K562 (cell line): ENCODE results near the gene ZNF831. TPM values are rescaled to one million over a fixed set of nuclear protein-coding genes. Genes with fewer than 3 reads are reported as not detected.

Experiments used
- ATAC-seq: fragments of 200-7000 bp; cut with Tn5 transposase; 3 replicates; pipeline ENCODE4 v1.9.1; 2020; ENCODE audit warnings: moderate library complexity
- BruUV-seq: library from RNA; stranded (reverse); fragments of 400-500 nt; replicated peaks from 2 replicates; lab custom pipeline; 2021; lab: Mats Ljungman, UMichigan
- CTCF ChIA-PET: fragments of 300-600 bp; formaldehyde crosslinking; extraction: SDS; loops from one replicate; lab custom pipeline; 2021; ENCODE audit warnings: low intra/inter-chr PET ratio; lab: Yijun Ruan, JAX
- POLR2A ChIA-PET: fragments of 300-600, 350-650 bp; sonication (Branson Sonifier 250); formaldehyde crosslinking; extraction: SDS; loops from one replicate; lab custom pipeline; 2021; ENCODE audit warnings: antibody characterized with exemption, inconsistent platforms; lab: Yijun Ruan, JAX
- DNase-seq, 4 experiments: peaks; one replicate each; pipeline versions ENCODE4 v3.0.0 to v3.0.0-alpha.2; 2011 to 2018; ENCODE audit warnings: low spot score in 3 of 4, mixed read lengths in 3 of 4; ENCODE audit errors: extremely low read depth in 1 of 4
- FAIRE-seq: peaks from 2 replicates; lab custom pipeline; 2011; peaks lifted over from hg19 to GRCh38; lab: Jason Lieb, UNC
- H2AFZ ChIP-seq: 2 replicates; pipeline ENCODE4 v1.6.0; 2011; ENCODE audit warnings: low read depth, low read length, control low read depth, inconsistent platforms
- H3K27ac ChIP-seq: fragments of 200-600 bp; 3 replicates; pipeline ENCODE4 v1.8.0; 2011; ENCODE audit warnings: low read depth, mild to moderate bottlenecking, control low read depth, inconsistent platforms, low read length, moderate library complexity, mixed read lengths; ENCODE audit errors: extremely low read depth
- H3K27me3 ChIP-seq, 2 experiments: fragments of 300-600 bp in 1 of 2; 2 replicates in 1 of 2; 3 replicates in 1 of 2; pipeline versions ENCODE4 v1.6.0 to v1.8.0; 2011; ENCODE audit warnings: inconsistent platforms in 2 of 2, low read length in 2 of 2, mild to moderate bottlenecking in 1 of 2, mixed read lengths in 1 of 2, moderate library complexity in 1 of 2; ENCODE audit not compliant: control insufficient read depth in 2 of 2, insufficient read depth in 2 of 2
- H3K36me3 ChIP-seq: fragments of 300-600 bp; 3 replicates; pipeline ENCODE4 v1.8.0; 2011; ENCODE audit warnings: mild to moderate bottlenecking, low read length, inconsistent platforms; ENCODE audit not compliant: control insufficient read depth, insufficient read depth
- H3K4me1 ChIP-seq, 2 experiments: fragments of 200-600 bp in 1 of 2; replicated peaks in 1 of 2; 2 replicates in 1 of 2; 3 replicates in 1 of 2; pipeline versions ENCODE4 v1.5.1 to v1.8.0; 2011; ENCODE audit warnings: inconsistent platforms in 2 of 2, low read length in 2 of 2, mild to moderate bottlenecking in 1 of 2, mixed read lengths in 1 of 2, moderate library complexity in 1 of 2; ENCODE audit not compliant: control insufficient read depth in 2 of 2, insufficient read depth in 2 of 2
- H3K4me2 ChIP-seq: 2 replicates; pipeline ENCODE4 v1.6.1; 2011; ENCODE audit warnings: low read length, control low read depth, inconsistent platforms, mixed read lengths; ENCODE audit not compliant: insufficient read depth
- H3K4me3 ChIP-seq: fragments of 200-600 bp; sonication (generic), shearing (Covaris generic); 2 replicates; pipeline ENCODE4 v1.5.1; 2016; ENCODE audit warnings: control low read depth, inconsistent platforms
- H3K79me2 ChIP-seq: fragments of 200-600 bp; 3 replicates; pipeline ENCODE4 v1.8.0; 2011; ENCODE audit warnings: low read length, inconsistent platforms; ENCODE audit not compliant: control insufficient read depth, insufficient read depth
- H3K9ac ChIP-seq, 2 experiments: 2 replicates each; pipeline versions ENCODE4 v1.6.0 to v1.6.1; 2011; ENCODE audit warnings: low read depth in 2 of 2, low read length in 2 of 2, control low read depth in 1 of 2, inconsistent platforms in 1 of 2, mild to moderate bottlenecking in 1 of 2, mixed read lengths in 1 of 2; ENCODE audit not compliant: insufficient read depth in 1 of 2
- H3K9me1 ChIP-seq: one replicate; pipeline ENCODE4 v1.6.0; 2011; ENCODE audit warnings: inconsistent platforms, mild to moderate bottlenecking, low read length, moderate library complexity; ENCODE audit not compliant: control insufficient read depth, insufficient read depth
- H3K9me3 ChIP-seq: replicated peaks from 2 replicates; pipeline ENCODE4 v1.5.1; 2011; ENCODE audit warnings: low read depth, low read length, inconsistent platforms; ENCODE audit not compliant: control insufficient read depth, insufficient read depth
- H4K20me1 ChIP-seq: replicated peaks from 2 replicates; pipeline ENCODE4 v1.6.1; 2011; ENCODE audit warnings: low read length, inconsistent platforms, mixed read lengths; ENCODE audit not compliant: control insufficient read depth, insufficient read depth
- ARID2 ChIP-seq: fragments of 450-650 bp; IDR thresholded peaks from 2 replicates; pipeline ENCODE4 v1.6.1; 2017; ENCODE audit warnings: antibody characterized with exemption, mild to moderate bottlenecking
- ATF3 ChIP-seq, 2 experiments: fragments of 450-650 bp in 1 of 2; sonication (generic) in 1 of 2; formaldehyde crosslinking in 1 of 2; IDR thresholded peaks in 1 of 2; conservative IDR thresholded peaks in 1 of 2; 2 replicates each; pipeline versions ENCODE4 v1.6.1 to v1.8.1; 2016 to 2023; ENCODE audit warnings: mild to moderate bottlenecking in 2 of 2, moderate library complexity in 2 of 2, inconsistent platforms in 1 of 2, missing genetic modification reagents in 1 of 2
- CBX8 ChIP-seq: fragments of 200-600 bp; sonication (generic); IDR thresholded peaks from 2 replicates; pipeline ENCODE4 v1.6.1; 2012; ENCODE audit warnings: borderline replicate concordance, mixed run types, low read depth, mild to moderate bottlenecking, moderate library complexity, mixed read lengths, low read length, control low read depth, inconsistent platforms; ENCODE audit not compliant: poor library complexity, severe bottlenecking; ENCODE audit errors: extremely low read depth
- CTCF ChIP-seq, 3 experiments: IDR thresholded peaks in 2 of 3; conservative IDR thresholded peaks in 1 of 3; 2 replicates each; pipeline ENCODE4 v1.5.1; 2011 to 2012; ENCODE audit warnings: low read length in 3 of 3, mild to moderate bottlenecking in 3 of 3, control low read depth in 2 of 3, improper control_type of control experiment in 1 of 3, inconsistent platforms in 1 of 3, low read depth in 1 of 3, mixed read lengths in 1 of 3, moderate library complexity in 1 of 3; ENCODE audit not compliant: insufficient read depth in 2 of 3
- ELF1 ChIP-seq: fragments of 200-800 bp; sonication (Bioruptor generic); IDR thresholded peaks from 2 replicates; pipeline ENCODE4 v1.6.1; 2016; ENCODE audit warnings: missing genetic modification characterization, missing compliant biosample characterization
- LEF1 ChIP-seq: fragments of 450-650 bp; IDR thresholded peaks from 2 replicates; pipeline ENCODE4 v1.6.1; 2016; ENCODE audit warnings: mild to moderate bottlenecking
- MCM5 ChIP-seq: fragments of 450-650 bp; IDR thresholded peaks from 2 replicates; pipeline ENCODE4 v1.6.1; 2016; ENCODE audit warnings: low read depth
- MTA3 ChIP-seq: fragments of 450-650 bp; formaldehyde crosslinking; IDR thresholded peaks from 2 replicates; pipeline ENCODE4 v1.6.1; 2017; ENCODE audit warnings: mild to moderate bottlenecking, borderline replicate concordance
- NRF1 ChIP-seq, 2 experiments: fragments of 450-650 bp; IDR thresholded peaks in 1 of 2; conservative IDR thresholded peaks in 1 of 2; 2 replicates each; pipeline ENCODE4 v1.6.1; 2014; ENCODE audit warnings: mild to moderate bottlenecking in 2 of 2
- SMARCB1 ChIP-seq: IDR thresholded peaks from 2 replicates; pipeline ENCODE4 v1.6.1; 2011; ENCODE audit warnings: improper control_type of control experiment, low read depth; ENCODE audit not compliant: insufficient read length
- TAF1 ChIP-seq: IDR thresholded peaks from 2 replicates; pipeline ENCODE4 v1.6.1; 2011; ENCODE audit warnings: mild to moderate bottlenecking, low read length, moderate library complexity; ENCODE audit not compliant: insufficient read depth, control insufficient read depth, severe bottlenecking; ENCODE audit errors: extremely low read depth
- YY1 ChIP-seq, 3 experiments: IDR thresholded peaks; 2 replicates each; pipeline ENCODE4 v1.6.1; 2011; ENCODE audit warnings: low read length in 2 of 3, mild to moderate bottlenecking in 2 of 3, moderate library complexity in 2 of 3, borderline replicate concordance in 1 of 3, control low read depth in 1 of 3, low read depth in 1 of 3; ENCODE audit not compliant: insufficient read depth in 3 of 3, insufficient replicate concordance in 2 of 3, control insufficient read depth in 1 of 3, insufficient read length in 1 of 3; ENCODE audit errors: extremely low read depth in 1 of 3
- ZKSCAN8 ChIP-seq: fragments of 200-800 bp; sonication (Bioruptor generic); IDR thresholded peaks from 2 replicates; pipeline ENCODE4 v1.6.1; 2016; ENCODE audit warnings: missing genetic modification characterization, missing compliant biosample characterization
- ZNF384 ChIP-seq: IDR thresholded peaks from 2 replicates; pipeline ENCODE4 v1.6.1; 2012; ENCODE audit warnings: low read depth, low read length, improper control_type of control experiment
- ZNF583 ChIP-seq: fragments of 250-450 bp; sonication (Bioruptor Pico); IDR thresholded peaks from 2 replicates; pipeline ENCODE4 v1.4.0; 2020
- ZNF780A ChIP-seq: fragments of 250-450 bp; sonication (Bioruptor Pico); IDR thresholded peaks from 2 replicates; pipeline ENCODE4 v1.5.0; 2021; ENCODE audit warnings: mild to moderate bottlenecking
- WGBS: fragments of 100-300 bp; shearing (Covaris generic); methylation state at CpG from one replicate; pipeline ENCODE4 v1.1.6; 2016; ENCODE audit warnings: low coverage, mixed read lengths; ENCODE audit not compliant: insufficient coverage; ENCODE audit errors: missing lambda C conversion rate; 5-methylcytosine and 5-hydroxymethylcytosine counted together
- in situ Hi-C: fragments of 300-500 bp; cut with MboI; formaldehyde crosslinking; loops from 4 replicates; pipeline ENCODE4 v1.15.0; 2018; ENCODE audit warnings: inconsistent platforms, mixed read lengths
- intact Hi-C: fragments of 100-400 bp; cut with micrococcal nuclease; formaldehyde crosslinking; loops from 2 replicates; pipeline ENCODE4 v1.14.2; 2022
- polyA plus RNA-seq, 8 experiments: library from polyadenylated mRNA; depleted of rRNA in 4 of 8; stranded (reverse) in 5 of 8; unstranded in 3 of 8; fragments of >200 nt; fragmentation: Nextera tagmentation in 2 of 8; fragmentation: Illumina TruSeq in 1 of 8; extraction: Ambion mirVana in 2 of 8; extraction: Trizol in 1 of 8; gene quantifications; 2 replicates each; pipeline versions ENCODE4 v1.2.1 to v1.2.3, GENCODE V29; 2011 to 2014; ENCODE audit warnings: inconsistent platforms in 1 of 8, missing spikeins in 1 of 8
- total RNA-seq, 7 experiments: library from RNA; depleted of rRNA in 6 of 7; stranded (reverse); fragments of >200 nt in 6 of 7; fragmentation: Illumina TruSeq in 2 of 7; extraction: Trizol in 2 of 7; gene quantifications; 2 replicates each; pipeline versions ENCODE4 v1.2.1 to v1.2.3, GENCODE V29; 2011 to 2021; ENCODE audit warnings: low replicate concordance in 1 of 7

Gene ZNF831
- total and polyA plus RNA-seq, 9 of the 15 experiments (the other 6 are each of a cell fraction or from before 2014, with no cell fraction given) = not detected

GRCh38 chr20:59301343-59302007, 137.9 kb downstream of the ZNF831 start:
- ChIA-PET POLR2A (interaction anchor here (0.6 kb wide), 1 partner anchor 270 kb away, joined by 4 read pairs; the partner anchor contains the start of gene ATP5F1E), CTCF (no interaction called here)
- Histone ChIP-seq H4K20me1 (no peaks in the 10 kb centered on the region), H3K9me1 (no peaks in the 10 kb centered on the region), H3K4me3 (no peak overlapping the region), H3K27me3 (peaks cover 5 to 26% of the 10 kb centered on the region in 2 experiments; a peak in 3 of 5 replicates), H3K36me3 (no peaks in the 10 kb centered on the region), H3K9ac (no peak overlapping the region), H3K9me3 (no peaks in the 10 kb centered on the region), H2AFZ (no peak overlapping the region), H3K79me2 (no peaks in the 10 kb centered on the region), H3K4me1 (no peaks in the 10 kb centered on the region), H3K4me2 (no peak overlapping the region), H3K27ac (no peak overlapping the region)
- no TSS peak for BruUV-seq
- in situ Hi-C loops (no loop called here), intact Hi-C loops (no loop called here)
- 0% methylated on average over 16 of the region's 17 CpGs for WGBS
- DNase-seq (no peak), FAIRE-seq (no peak), ATAC-seq (no peak)
- TF ChIP-seq ZKSCAN8 (CRISPR knock-in tag) (no peak), MCM5 (no peak), ATF3 (IDR thresholded peaks at IDR 0.05) (no peak), ATF3 (CRISPR knock-in tag; conservative IDR thresholded peaks at IDR 0.05) (no peak), ZNF384 (no peak), SMARCB1 (no peak), CTCF (IDR thresholded peaks at IDR 0.05 in 2 of 3, conservative IDR thresholded peaks at IDR 0.05 in 1 of 3; ENCODE audit: insufficient read depth in 2 of 3, low read depth in 1 of 3, low read length in 3 of 3) (no peak), CBX8 (no peak), YY1 (IDR thresholded peaks at IDR 0.05; ENCODE audit: borderline replicate concordance in 1 of 3, control insufficient read depth in 1 of 3, extremely low read depth in 1 of 3, insufficient read depth in 3 of 3, insufficient read length in 1 of 3, insufficient replicate concordance in 2 of 3, low read depth in 1 of 3, low read length in 2 of 3) (no peak), MTA3 (no peak), TAF1 (no peak), LEF1 (no peak), ARID2 (no peak), ELF1 (tag) (no peak), ZNF583 (CRISPR knock-in tag) (no peak), NRF1 (conservative IDR thresholded peaks at IDR 0.05 in 1 of 2, IDR thresholded peaks at IDR 0.05 in 1 of 2) (no peak), ZNF780A (CRISPR knock-in tag) (no peak)
